CD14-positive monocyte (primary cell): ENCODE data around the gene CTRB1. TPM values are rescaled to one million over a fixed set of nuclear protein-coding genes. Genes with fewer than 3 reads are reported as not detected.

Experiments
- DNase-seq, 3 donors: peaks; one replicate each; pipeline ENCODE4 v3.0.0-alpha.2; 2011 to 2022
- H2AFZ ChIP-seq: 2 replicates; pipeline ENCODE4 v1.6.0; 2012; ENCODE audit warnings: mild to moderate bottlenecking, low read depth, low read length, inconsistent platforms; ENCODE audit not compliant: insufficient read depth, poor library complexity, severe bottlenecking
- H3K27ac ChIP-seq, 2 donors: 1 replicate in 1 of 2; 2 replicates in 1 of 2; pipeline ENCODE4 v1.5.1; 2012 to 2013; ENCODE audit warnings: low read length in 2 of 2, control low read depth in 1 of 2, inconsistent platforms in 1 of 2, low read depth in 1 of 2, mild to moderate bottlenecking in 1 of 2
- H3K27me3 ChIP-seq, 2 donors: one replicate each; pipeline versions ENCODE4 v1.6.0 to v1.6.1; 2011 to 2013; ENCODE audit warnings: low read length in 2 of 2; ENCODE audit not compliant: control insufficient read depth in 2 of 2, insufficient read depth in 2 of 2
- H3K36me3 ChIP-seq, 2 donors: replicated peaks in 1 of 2; 1 replicate in 1 of 2; 2 replicates in 1 of 2; pipeline versions ENCODE4 v1.5.1 to v1.6.1; 2012 to 2013; ENCODE audit warnings: low read length in 2 of 2, control low read depth in 1 of 2, inconsistent platforms in 1 of 2, mild to moderate bottlenecking in 1 of 2; ENCODE audit not compliant: insufficient read depth in 2 of 2, control insufficient read depth in 1 of 2
- H3K4me1 ChIP-seq, 2 donors: 1 replicate in 1 of 2; 2 replicates in 1 of 2; pipeline versions ENCODE4 v1.5.1 to v1.6.1; 2012 to 2013; ENCODE audit warnings: low read length in 2 of 2, control low read depth in 1 of 2, inconsistent platforms in 1 of 2, mild to moderate bottlenecking in 1 of 2, moderate library complexity in 1 of 2; ENCODE audit not compliant: insufficient read depth in 2 of 2, control insufficient read depth in 1 of 2
- H3K4me2 ChIP-seq: replicated peaks from 2 replicates; pipeline ENCODE3; 2012; ENCODE audit warnings: low read length, moderate library complexity, mild to moderate bottlenecking; ENCODE audit not compliant: poor library complexity, severe bottlenecking; ENCODE audit errors: extremely low read depth
- H3K4me3 ChIP-seq, 3 experiments: fragments of 200-600 bp in 1 of 3; sonication (generic) in 1 of 3; replicated peaks in 1 of 3; 1 replicate in 2 of 3; 2 replicates in 1 of 3; pipeline ENCODE4 v1.5.1; 2011 to 2013; ENCODE audit warnings: low read length in 3 of 3, mild to moderate bottlenecking in 3 of 3, control low read depth in 2 of 3, low read depth in 2 of 3, inconsistent platforms in 1 of 3, moderate library complexity in 1 of 3
- H3K79me2 ChIP-seq: 2 replicates; pipeline ENCODE4 v1.6.0; 2012; ENCODE audit warnings: mild to moderate bottlenecking, control low read depth, inconsistent platforms, low read length, moderate library complexity; ENCODE audit not compliant: insufficient read depth
- H3K9ac ChIP-seq: 2 replicates; pipeline ENCODE4 v1.6.0; 2017; ENCODE audit warnings: low read length, mild to moderate bottlenecking; ENCODE audit not compliant: insufficient read depth, poor library complexity, severe bottlenecking
- H3K9me3 ChIP-seq, 2 donors: replicated peaks in 1 of 2; 1 replicate in 1 of 2; 2 replicates in 1 of 2; pipeline versions ENCODE4 v1.5.1 to v1.6.1; 2012 to 2013; ENCODE audit warnings: low read length in 2 of 2, control low read depth in 1 of 2; ENCODE audit not compliant: control insufficient read depth in 1 of 2, insufficient read depth in 1 of 2
- H4K20me1 ChIP-seq: 2 replicates; pipeline ENCODE4 v1.6.0; 2012; ENCODE audit warnings: mild to moderate bottlenecking, low read length, control low read depth, moderate library complexity; ENCODE audit not compliant: insufficient read depth
- H3K27ac Mint-ChIP-seq, 7 donors: one replicate each; pipeline ENCODE4 v1.8.0; 2020; ENCODE audit warnings: mild to moderate bottlenecking in 7 of 7, mixed read lengths in 7 of 7, moderate library complexity in 6 of 7, inconsistent platforms in 2 of 7
- H3K27me3 Mint-ChIP-seq, 3 donors: one replicate each; pipeline ENCODE4 v1.8.0; 2021 to 2022; ENCODE audit warnings: low read depth in 3 of 3, mild to moderate bottlenecking in 3 of 3, mixed read lengths in 3 of 3, moderate library complexity in 3 of 3, inconsistent platforms in 1 of 3
- H3K36me3 Mint-ChIP-seq, 2 donors: one replicate each; pipeline ENCODE4 v1.8.0; 2020; ENCODE audit warnings: mixed read lengths in 2 of 2, inconsistent platforms in 1 of 2, mild to moderate bottlenecking in 1 of 2
- H3K4me1 Mint-ChIP-seq: one replicate; pipeline ENCODE4 v1.8.0; 2020; ENCODE audit warnings: mild to moderate bottlenecking, mixed read lengths
- H3K4me3 Mint-ChIP-seq, 2 donors: one replicate each; pipeline ENCODE4 v1.8.0; 2020; ENCODE audit warnings: mild to moderate bottlenecking in 2 of 2, mixed read lengths in 2 of 2, moderate library complexity in 1 of 2
- H3K9me3 Mint-ChIP-seq, 7 donors: one replicate each; pipeline ENCODE4 v1.8.0; 2020 to 2022; ENCODE audit warnings: mixed read lengths in 7 of 7, mild to moderate bottlenecking in 6 of 7, moderate library complexity in 6 of 7, inconsistent platforms in 2 of 7
- WGBS: methylation state at CpG from one replicate; pipeline ENCODE4 v1.1.5; 2013; ENCODE audit warnings: missing lambda C conversion rate; ENCODE audit not compliant: insufficient coverage; 5-methylcytosine and 5-hydroxymethylcytosine counted together
- intact Hi-C, 2 donors: fragments of 100-400 bp; cut with micrococcal nuclease; formaldehyde crosslinking; loops; one replicate each; pipeline versions ENCODE4 v1.15.0 to v1.15.1; 2023
- polyA plus RNA-seq, 3 donors: library from polyadenylated mRNA; depleted of rRNA in 1 of 3; unstranded in 2 of 3; stranded (reverse) in 1 of 3; fragments of 300-500 nt in 2 of 3; fragments of >200 nt in 1 of 3; fragmentation: Illumina TruSeq in 2 of 3; gene quantifications; 1 replicate in 2 of 3; 2 replicates in 1 of 3; pipeline ENCODE4 v1.2.3, GENCODE V29; 2012 to 2021
- TF ChIP-seq, protein P1 (sequence below): fragments of 200-600 bp; IDR thresholded peaks from one replicate; pipeline ENCODE4 v1.8.0; 2022; ENCODE audit warnings: antibody characterized with exemption, mild to moderate bottlenecking

The CTRB1 gene
- polyA plus RNA-seq, 3 donors, result not detected

DNA sequence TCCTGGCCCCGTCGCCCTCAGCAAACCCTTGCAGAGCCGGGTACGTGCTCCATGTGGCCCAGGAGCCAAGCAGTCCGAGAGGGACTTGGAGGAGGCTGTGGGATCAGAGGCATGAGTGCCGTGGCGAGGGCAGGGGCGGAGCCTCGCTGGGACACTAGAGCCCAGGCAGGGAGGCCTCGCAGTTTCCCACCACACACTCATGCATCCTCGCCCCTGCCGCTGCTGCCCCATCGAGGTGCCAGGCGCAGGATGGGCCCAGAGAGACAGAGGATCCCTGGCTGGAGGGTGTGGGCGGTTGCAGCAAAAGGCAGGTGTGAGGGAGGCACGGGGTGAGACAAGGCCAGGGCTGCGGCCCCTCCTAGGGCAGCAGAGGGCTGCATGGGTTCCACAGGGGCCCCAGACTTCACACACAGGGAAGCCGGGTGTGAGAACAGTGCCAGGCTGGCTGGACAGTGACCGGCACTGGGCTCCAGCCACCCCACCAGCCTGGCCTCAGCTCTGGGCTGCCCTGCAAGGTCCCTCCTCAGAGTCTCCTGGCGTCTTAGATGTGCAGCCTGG lies 25.0 kb downstream of the CTRB1 start:
- no peak overlapping the region for H3K9ac ChIP-seq
- H3K4me3 ChIP-seq, result no peak overlapping the region
- H3K4me2 ChIP-seq, result no peak overlapping the region
- H3K27me3 Mint-ChIP-seq, result peaks cover 69 to 97% (median 78%) of the 10 kb centered on the region in 3 donors
- H3K4me3 Mint-ChIP-seq, result peak overlapping the region in 1 of 2 donors; percentile 68
- no peaks in the 10 kb centered on the region for H3K79me2 ChIP-seq
- intact Hi-C loops, result no loop called here
- TF ChIP-seq, protein P1, sequence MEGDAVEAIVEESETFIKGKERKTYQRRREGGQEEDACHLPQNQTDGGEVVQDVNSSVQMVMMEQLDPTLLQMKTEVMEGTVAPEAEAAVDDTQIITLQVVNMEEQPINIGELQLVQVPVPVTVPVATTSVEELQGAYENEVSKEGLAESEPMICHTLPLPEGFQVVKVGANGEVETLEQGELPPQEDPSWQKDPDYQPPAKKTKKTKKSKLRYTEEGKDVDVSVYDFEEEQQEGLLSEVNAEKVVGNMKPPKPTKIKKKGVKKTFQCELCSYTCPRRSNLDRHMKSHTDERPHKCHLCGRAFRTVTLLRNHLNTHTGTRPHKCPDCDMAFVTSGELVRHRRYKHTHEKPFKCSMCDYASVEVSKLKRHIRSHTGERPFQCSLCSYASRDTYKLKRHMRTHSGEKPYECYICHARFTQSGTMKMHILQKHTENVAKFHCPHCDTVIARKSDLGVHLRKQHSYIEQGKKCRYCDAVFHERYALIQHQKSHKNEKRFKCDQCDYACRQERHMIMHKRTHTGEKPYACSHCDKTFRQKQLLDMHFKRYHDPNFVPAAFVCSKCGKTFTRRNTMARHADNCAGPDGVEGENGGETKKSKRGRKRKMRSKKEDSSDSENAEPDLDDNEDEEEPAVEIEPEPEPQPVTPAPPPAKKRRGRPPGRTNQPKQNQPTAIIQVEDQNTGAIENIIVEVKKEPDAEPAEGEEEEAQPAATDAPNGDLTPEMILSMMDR, result no peak
- no peaks in the 10 kb centered on the region for H4K20me1 ChIP-seq
- H2AFZ ChIP-seq, result no peak overlapping the region
- H3K36me3 Mint-ChIP-seq, result no peaks in the 10 kb centered on the region
- WGBS, result 93% methylated on average over 16 of the region's 20 CpGs
- H3K9me3 Mint-ChIP-seq, result peaks cover 0 to 6% (median 2%) of the 10 kb centered on the region in 7 donors
- H3K27ac Mint-ChIP-seq, result peak overlapping the region in 1 of 7 donors; percentile 43
- H3K4me1 Mint-ChIP-seq, result peaks cover 11% of the 10 kb centered on the region
- DNase-seq, result no peak
- no peaks in the 10 kb centered on the region for H3K36me3 ChIP-seq
- H3K9me3 ChIP-seq, result no peaks in the 10 kb centered on the region
- peaks cover 13 to 15% of the 10 kb centered on the region in 2 donors for H3K4me1 ChIP-seq
- no peak overlapping the region for H3K27ac ChIP-seq
- peaks cover 0 to 81% of the 10 kb centered on the region in 2 donors for H3K27me3 ChIP-seq

DNA sequence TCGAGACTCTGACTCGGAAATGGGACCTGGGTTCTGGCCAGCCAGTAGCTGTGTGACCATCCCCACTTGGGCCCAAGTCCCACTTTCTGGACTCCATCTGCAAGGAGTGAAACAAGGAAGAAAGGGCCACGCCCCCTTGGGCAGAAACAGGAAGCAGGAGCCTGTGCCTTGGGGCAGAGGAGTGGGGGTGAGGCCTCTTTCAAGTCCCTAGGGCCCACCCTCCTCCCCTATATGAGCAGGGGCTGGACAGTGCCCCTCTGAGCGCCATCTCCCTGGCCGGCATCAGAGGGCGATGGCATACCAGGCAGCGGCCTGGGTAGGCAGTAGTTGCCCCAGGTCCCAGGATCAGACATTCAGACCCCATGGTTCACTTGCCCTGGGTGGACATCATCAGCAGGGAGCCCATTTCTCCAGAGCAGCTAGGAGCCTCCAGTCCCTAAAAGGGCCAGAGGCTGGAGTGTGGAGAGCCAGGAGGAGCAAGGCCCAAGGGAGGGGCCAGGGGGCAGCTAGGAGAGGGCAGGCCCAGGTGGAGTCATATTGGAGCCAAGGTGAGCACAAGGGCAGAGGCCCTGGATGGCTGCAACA lies 25.5 kb downstream of the CTRB1 start:
- H3K27ac ChIP-seq, result no peak overlapping the region
- H3K4me3 ChIP-seq, result no peak overlapping the region
- H2AFZ ChIP-seq, result peak overlapping the region; percentile 37
- peaks cover 11% of the 10 kb centered on the region for H3K4me1 Mint-ChIP-seq
- H3K27me3 Mint-ChIP-seq, result peaks cover 74 to 97% (median 78%) of the 10 kb centered on the region in 3 donors
- WGBS, result 91% methylated on average over 5 of the region's 7 CpGs
- H3K36me3 Mint-ChIP-seq, result no peaks in the 10 kb centered on the region
- H3K9ac ChIP-seq, result no peak overlapping the region
- no peaks in the 10 kb centered on the region for H3K9me3 ChIP-seq
- intact Hi-C loops, result no loop called here
- no peaks in the 10 kb centered on the region for H3K79me2 ChIP-seq
- TF ChIP-seq, protein P1, result no peak
- H3K4me3 Mint-ChIP-seq, result peak overlapping the region in 1 of 2 donors; percentile 67
- H3K4me1 ChIP-seq, result peaks cover 13 to 15% of the 10 kb centered on the region in 2 donors
- peak; percentile 11 to 37 (median 12) for DNase-seq
- peaks cover 0 to 81% of the 10 kb centered on the region in 2 donors for H3K27me3 ChIP-seq
- H4K20me1 ChIP-seq, result no peaks in the 10 kb centered on the region
- H3K27ac Mint-ChIP-seq, result peak overlapping the region in 2 of 7 donors; percentile 54 to 56
- no peaks in the 10 kb centered on the region for H3K36me3 ChIP-seq
- H3K9me3 Mint-ChIP-seq, result peaks cover 0 to 6% (median 2%) of the 10 kb centered on the region in 7 donors
- no peak overlapping the region for H3K4me2 ChIP-seq
